Heart left ventricle (tissue), 16 donors: ENCODE data around the gene KLK7. TPM values are rescaled to one million over a fixed set of nuclear protein-coding genes. Genes with fewer than 3 reads are reported as not detected.

Experiments
- ATAC-seq, 4 donors: fragments of 200-7000 bp; cut with Tn5 transposase; one replicate each; pipeline ENCODE4 v1.9.1; 2020 to 2022; ENCODE audit warnings: moderate library complexity in 4 of 4, mild to moderate bottlenecking in 3 of 4, moderate number of reproducible peaks in 1 of 4
- DNase-seq, 5 donors: peaks; one replicate each; pipeline ENCODE4 v3.0.0-alpha.2; 2020
- H3K27ac ChIP-seq, 12 donors: fragments of 200-600 bp; sonication (generic) in 4 of 12; one replicate each; pipeline versions ENCODE4 v1.5.0 to v1.8.0; 2016 to 2022; ENCODE audit warnings: mild to moderate bottlenecking in 2 of 12
- H3K27me3 ChIP-seq, 9 donors: fragments of 200-600 bp; sonication (generic) in 2 of 9; one replicate each; pipeline versions ENCODE4 v1.5.1 to v1.8.0; 2016 to 2022; ENCODE audit warnings: mild to moderate bottlenecking in 3 of 9
- H3K36me3 ChIP-seq, 9 donors: fragments of 200-600 bp; sonication (generic) in 2 of 9; one replicate each; pipeline versions ENCODE4 v1.5.0 to v1.8.0; 2018 to 2022; ENCODE audit warnings: mild to moderate bottlenecking in 2 of 9
- H3K4me1 ChIP-seq, 12 donors: fragments of 200-600 bp; sonication (generic) in 4 of 12; one replicate each; pipeline versions ENCODE4 v1.5.0 to v1.8.0; 2016 to 2022; ENCODE audit warnings: mild to moderate bottlenecking in 3 of 12
- H3K4me3 ChIP-seq, 12 donors: fragments of 200-600 bp; sonication (generic) in 4 of 12; one replicate each; pipeline versions ENCODE4 v1.5.0 to v1.8.0; 2017 to 2022; ENCODE audit warnings: mild to moderate bottlenecking in 9 of 12, moderate library complexity in 4 of 12
- H3K9me3 ChIP-seq, 12 donors: fragments of 200-600 bp; sonication (generic) in 4 of 12; one replicate each; pipeline versions ENCODE4 v1.5.0 to v1.8.0; 2016 to 2022; ENCODE audit warnings: mild to moderate bottlenecking in 1 of 12
- CTCF ChIP-seq, 12 donors: fragments of 200-600 bp; sonication (generic) in 4 of 12; IDR thresholded peaks; one replicate each; pipeline versions ENCODE4 v1.5.0 to v1.8.0; 2018 to 2022; ENCODE audit warnings: antibody characterized with exemption in 12 of 12, mild to moderate bottlenecking in 5 of 12
- POLR2A ChIP-seq, 2 donors: fragments of 450-650 bp; IDR thresholded peaks; one replicate each; pipeline ENCODE4 v1.6.1; 2017; ENCODE audit warnings: antibody characterized with exemption in 2 of 2, mild to moderate bottlenecking in 2 of 2, moderate library complexity in 2 of 2
- WGBS, 4 donors: extraction: QIAGEN DNeasy Blood & Tissue Kit in 2 of 4; methylation state at CpG; one replicate each; pipeline versions ENCODE4 v1.1.5 to v1.1.7; 2013 to 2018; 5-methylcytosine and 5-hydroxymethylcytosine counted together
- intact Hi-C, 10 donors: fragments of 100-400 bp; cut with DNase I; formaldehyde crosslinking; loops; one replicate each; pipeline versions ENCODE4 v1.11.1 to v1.14.2; 2022
- polyA plus RNA-seq, 2 donors: library from polyadenylated mRNA; stranded (reverse); fragments of 200-250 nt; gene quantifications; one replicate each; pipeline ENCODE4 v1.2.3, GENCODE V29; 2013
- total RNA-seq, 9 donors: library from RNA; depleted of rRNA in 2 of 9; stranded (reverse); fragments of >200 nt in 2 of 9; fragmentation: NEBNext Ultra II Directional in 3 of 9; extraction: Animal tissue kit (Norgen Biotek cat#: 25700) in 3 of 9; gene quantifications; one replicate each; pipeline versions ENCODE4 v1.1.0 to v1.2.4, GENCODE V29; 2016 to 2023
- donor health status: ischemic (EF 13 %, LVEDD 7.1; RV severe dilation, severe dysfunction).
- donor health status: healthy with polysubstance abuse.
- donor health status: DM: no; HTN: yes; CAD: no.
- donor health status: DM: no; HTN: no; CAD: no.
- donor health status: ischemic (EF 25% LVEDD 6.9; RV normal size, moderate dysfunction).
- donor health status: ischemic (EF 25% LVEDD 5.7; RV mildly dilated, moderate dysfunction).
- donor health status: healthy.
- donor health status: DM: yes; HTN: yes; CAD: no.
- donor health status: ischemic (EF 35%, LVEDD 5.7; RV mildly dilated, moderate dysfunction).
- donor health status: nonischemic (EF 11% LVEDD 7.7; RV severe dilation, severe dysfunction).
- donor health status: DM: yes; HTN: yes; CAD: no.
- donor health status: PGD.
- donor health status: ischemic (EF 29% LVEDD 5.4; RV normal size, mild dysfunction).
- donor health status: nonischemic (EF 23%, LVEDD 6.1; RV moderate dilation, normal function).

KLK7 gene
- total and polyA plus RNA-seq, 11 donors: 4.1 TPM; not detected in 10

- ATAC-seq (no peak), DNase-seq (no peak)
- WGBS, 4 donors: 50 to 64% (median 57%) methylated on average over 18 to 19 of the region's 19 CpGs
- no peaks in the 10 kb centered on the region for H3K36me3 ChIP-seq
- no peaks in the 10 kb centered on the region for H3K4me1 ChIP-seq
- intact Hi-C loops: no loop called here
- H3K27ac ChIP-seq: no peak overlapping the region
- H3K9me3 ChIP-seq: no peaks in the 10 kb centered on the region
- no peak overlapping the region for H3K4me3 ChIP-seq
- TF ChIP-seq POLR2A (IDR thresholded peaks at IDR 0.05): no peak
- TF ChIP-seq CTCF (IDR thresholded peaks at IDR 0.05): no peak
- peaks cover 0 to 18% (median 4%) of the 10 kb centered on the region in 9 donors for H3K27me3 ChIP-seq
Observed at GRCh38 chr19:50949861-50950260, 33.9 kb downstream of the KLK7 start.

- intact Hi-C loops: no loop called here
- TF ChIP-seq POLR2A (IDR thresholded peaks at IDR 0.05) (no peak), CTCF (IDR thresholded peaks at IDR 0.05) (no peak)
- DNase-seq (no peak), ATAC-seq (no peak)
- 78 to 83% (median 78%) methylated on average over 4 of the region's 4 CpGs for WGBS, 4 donors
- Histone ChIP-seq H3K9me3 (peaks cover 0 to 5% (median 0%) of the 10 kb centered on the region in 12 donors), H3K4me1 (no peaks in the 10 kb centered on the region), H3K27me3 (peaks cover 0 to 8% (median 3%) of the 10 kb centered on the region in 9 donors), H3K4me3 (no peak overlapping the region), H3K27ac (no peak overlapping the region), H3K36me3 (no peaks in the 10 kb centered on the region)
Observed at GRCh38 chr19:50947123-50947522, 36.6 kb downstream of the KLK7 start.

- no peak for DNase-seq
- H3K36me3 ChIP-seq: no peaks in the 10 kb centered on the region
- H3K9me3 ChIP-seq: peaks cover 0 to 6% (median 0%) of the 10 kb centered on the region in 12 donors
- H3K27ac ChIP-seq: no peak overlapping the region
- peaks cover 0 to 3% (median 0%) of the 10 kb centered on the region in 9 donors for H3K27me3 ChIP-seq
- H3K4me3 ChIP-seq: no peak overlapping the region
- intact Hi-C loops: no loop called here
- no peak for ATAC-seq
- no peaks in the 10 kb centered on the region for H3K4me1 ChIP-seq
- TF ChIP-seq CTCF (IDR thresholded peaks at IDR 0.05) (no peak), POLR2A (IDR thresholded peaks at IDR 0.05) (no peak)
- WGBS, 4 donors: 61 to 68% (median 64%) methylated on average over 4 of the region's 4 CpGs
Observed at GRCh38 chr19:50944795-50945194, 38.9 kb downstream of the KLK7 start.

- no peak for ATAC-seq
- no peaks in the 10 kb centered on the region for H3K4me1 ChIP-seq
- no peak overlapping the region for H3K4me3 ChIP-seq
- peaks cover 0 to 10% (median 2%) of the 10 kb centered on the region in 12 donors for H3K9me3 ChIP-seq
- intact Hi-C loops: no loop called here
- WGBS, 4 donors: 81 to 88% (median 84%) methylated on average over 10 of the region's 10 CpGs
- H3K27ac ChIP-seq: no peak overlapping the region
- TF ChIP-seq CTCF (IDR thresholded peaks at IDR 0.05): no peak
- no peak for TF ChIP-seq POLR2A (IDR thresholded peaks at IDR 0.05)
- peaks cover 0 to 7% (median 0%) of the 10 kb centered on the region in 9 donors for H3K27me3 ChIP-seq
- no peak for DNase-seq
- no peaks in the 10 kb centered on the region for H3K36me3 ChIP-seq
Observed at GRCh38 chr19:50943074-50943828, 40.5 kb downstream of the KLK7 start.
